Vagina (tissue), 2 donors: ENCODE measurements around the gene ZFHX3. TPM values are rescaled to one million over a fixed set of nuclear protein-coding genes. Genes with fewer than 3 reads are reported as not detected.

Source experiments
- DNase-seq, 2 donors: peaks; one replicate each; pipeline ENCODE4 v3.0.0-alpha.2; 2017; ENCODE audit errors: extremely low spot score in 2 of 2
- H3K27ac ChIP-seq: fragments of 200-600 bp; sonication (generic); one replicate; pipeline ENCODE4 v1.5.1; 2019
- H3K27me3 ChIP-seq: fragments of 200-600 bp; sonication (generic); one replicate; pipeline ENCODE4 v1.5.1; 2019
- H3K36me3 ChIP-seq, 2 donors: fragments of 200-600 bp; sonication (generic); one replicate each; pipeline ENCODE4 v1.5.1; 2017 to 2019
- H3K4me1 ChIP-seq: fragments of 200-600 bp; sonication (generic); one replicate; pipeline ENCODE4 v1.5.1; 2019
- H3K4me3 ChIP-seq, 2 donors: fragments of 200-600 bp; sonication (generic); 1 replicate in 1 of 2; 2 replicates in 1 of 2; pipeline ENCODE4 v1.5.1; 2016 to 2019
- H3K9me3 ChIP-seq: fragments of 200-600 bp; sonication (generic); one replicate; pipeline ENCODE4 v1.5.1; 2019
- POLR2A ChIP-seq, 2 donors: fragments of 450-650 bp; IDR thresholded peaks; one replicate each; pipeline ENCODE4 v1.6.1; 2017; ENCODE audit warnings: antibody characterized with exemption in 2 of 2, mild to moderate bottlenecking in 2 of 2, moderate library complexity in 2 of 2
- POLR2AphosphoS5 ChIP-seq, 2 donors: sonication (generic); formaldehyde crosslinking; IDR thresholded peaks; one replicate each; pipeline ENCODE4 v1.9.0; 2017; ENCODE audit warnings: antibody characterized with exemption in 2 of 2, mild to moderate bottlenecking in 2 of 2, low read depth in 1 of 2; ENCODE audit not compliant: insufficient read depth in 1 of 2
- intact Hi-C: fragments of 100-400 bp; cut with DNase I; formaldehyde crosslinking; loops from one replicate; pipeline ENCODE4 v1.15.1; 2023
- total RNA-seq: library from RNA; depleted of rRNA; stranded (reverse); fragments of >200 nt; gene quantifications from one replicate; pipeline ENCODE4 v1.2.3, GENCODE V29; 2016
- TF ChIP-seq, protein P1 (sequence below), 3 experiments: fragments of 450-650 bp in 2 of 3; fragments of 200-600 bp in 1 of 3; sonication (generic) in 1 of 3; IDR thresholded peaks; one replicate each; pipeline ENCODE4 v1.5.1; 2017 to 2019; ENCODE audit warnings: antibody characterized with exemption in 3 of 3, mild to moderate bottlenecking in 2 of 3, moderate library complexity in 2 of 3

The ZFHX3 gene
- total RNA-seq, 1 donor from 2014 or later: 28.0 TPM

- DNase-seq: no peak
- TF ChIP-seq, protein P1, sequence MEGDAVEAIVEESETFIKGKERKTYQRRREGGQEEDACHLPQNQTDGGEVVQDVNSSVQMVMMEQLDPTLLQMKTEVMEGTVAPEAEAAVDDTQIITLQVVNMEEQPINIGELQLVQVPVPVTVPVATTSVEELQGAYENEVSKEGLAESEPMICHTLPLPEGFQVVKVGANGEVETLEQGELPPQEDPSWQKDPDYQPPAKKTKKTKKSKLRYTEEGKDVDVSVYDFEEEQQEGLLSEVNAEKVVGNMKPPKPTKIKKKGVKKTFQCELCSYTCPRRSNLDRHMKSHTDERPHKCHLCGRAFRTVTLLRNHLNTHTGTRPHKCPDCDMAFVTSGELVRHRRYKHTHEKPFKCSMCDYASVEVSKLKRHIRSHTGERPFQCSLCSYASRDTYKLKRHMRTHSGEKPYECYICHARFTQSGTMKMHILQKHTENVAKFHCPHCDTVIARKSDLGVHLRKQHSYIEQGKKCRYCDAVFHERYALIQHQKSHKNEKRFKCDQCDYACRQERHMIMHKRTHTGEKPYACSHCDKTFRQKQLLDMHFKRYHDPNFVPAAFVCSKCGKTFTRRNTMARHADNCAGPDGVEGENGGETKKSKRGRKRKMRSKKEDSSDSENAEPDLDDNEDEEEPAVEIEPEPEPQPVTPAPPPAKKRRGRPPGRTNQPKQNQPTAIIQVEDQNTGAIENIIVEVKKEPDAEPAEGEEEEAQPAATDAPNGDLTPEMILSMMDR (IDR thresholded peaks at IDR 0.05): no peak
- TF ChIP-seq POLR2AphosphoS5 (IDR thresholded peaks at IDR 0.05; ENCODE audit: insufficient read depth in 1 of 2, low read depth in 1 of 2) (peak in 1 of 2 donors; percentile 4), POLR2A (IDR thresholded peaks at IDR 0.05) (no peak)
- intact Hi-C loops: no loop called here
These were observed 17.1 kb upstream of the ZFHX3 start for GRCh38 chr16:73064994-73065545.

GRCh38 chr16:73064212-73064993 lies 16.5 kb upstream of the ZFHX3 start:
- Histone ChIP-seq H3K4me3 (no peak overlapping the region), H3K4me1 (peaks cover 34% of the 10 kb centered on the region), H3K9me3 (no peaks in the 10 kb centered on the region), H3K27ac (no peak overlapping the region), H3K36me3 (no peaks in the 10 kb centered on the region), H3K27me3 (no peaks in the 10 kb centered on the region)
- intact Hi-C loops: no loop called here
- peak in 1 of 2 donors; percentile 14 for TF ChIP-seq POLR2AphosphoS5 (IDR thresholded peaks at IDR 0.05; ENCODE audit: insufficient read depth in 1 of 2, low read depth in 1 of 2)
- TF ChIP-seq, protein P1 (IDR thresholded peaks at IDR 0.05): no peak
- no peak for TF ChIP-seq POLR2A (IDR thresholded peaks at IDR 0.05)
- no peak for DNase-seq

More at GRCh38 chr16:73064994-73065545, 17.1 kb upstream of the ZFHX3 start:
- peaks cover 35% of the 10 kb centered on the region for H3K4me1 ChIP-seq
- H3K27ac ChIP-seq: no peak overlapping the region
- H3K9me3 ChIP-seq: no peaks in the 10 kb centered on the region
- H3K36me3 ChIP-seq: no peaks in the 10 kb centered on the region
- no peaks in the 10 kb centered on the region for H3K27me3 ChIP-seq
- H3K4me3 ChIP-seq: no peak overlapping the region

- Histone ChIP-seq H3K4me1 (peaks cover 29% of the 10 kb centered on the region), H3K27me3 (no peaks in the 10 kb centered on the region), H3K27ac (no peak overlapping the region), H3K4me3 (no peak overlapping the region), H3K36me3 (no peaks in the 10 kb centered on the region), H3K9me3 (no peaks in the 10 kb centered on the region)
- no peak for DNase-seq
- TF ChIP-seq POLR2A (IDR thresholded peaks at IDR 0.05) (no peak), POLR2AphosphoS5 (IDR thresholded peaks at IDR 0.05; ENCODE audit: insufficient read depth in 1 of 2, low read depth in 1 of 2) (no peak)
- TF ChIP-seq, protein P1 (IDR thresholded peaks at IDR 0.05): no peak
- intact Hi-C loops: no loop called here
These were observed 15.9 kb upstream of the ZFHX3 start for GRCh38 chr16:73063854-73064211.

DNA sequence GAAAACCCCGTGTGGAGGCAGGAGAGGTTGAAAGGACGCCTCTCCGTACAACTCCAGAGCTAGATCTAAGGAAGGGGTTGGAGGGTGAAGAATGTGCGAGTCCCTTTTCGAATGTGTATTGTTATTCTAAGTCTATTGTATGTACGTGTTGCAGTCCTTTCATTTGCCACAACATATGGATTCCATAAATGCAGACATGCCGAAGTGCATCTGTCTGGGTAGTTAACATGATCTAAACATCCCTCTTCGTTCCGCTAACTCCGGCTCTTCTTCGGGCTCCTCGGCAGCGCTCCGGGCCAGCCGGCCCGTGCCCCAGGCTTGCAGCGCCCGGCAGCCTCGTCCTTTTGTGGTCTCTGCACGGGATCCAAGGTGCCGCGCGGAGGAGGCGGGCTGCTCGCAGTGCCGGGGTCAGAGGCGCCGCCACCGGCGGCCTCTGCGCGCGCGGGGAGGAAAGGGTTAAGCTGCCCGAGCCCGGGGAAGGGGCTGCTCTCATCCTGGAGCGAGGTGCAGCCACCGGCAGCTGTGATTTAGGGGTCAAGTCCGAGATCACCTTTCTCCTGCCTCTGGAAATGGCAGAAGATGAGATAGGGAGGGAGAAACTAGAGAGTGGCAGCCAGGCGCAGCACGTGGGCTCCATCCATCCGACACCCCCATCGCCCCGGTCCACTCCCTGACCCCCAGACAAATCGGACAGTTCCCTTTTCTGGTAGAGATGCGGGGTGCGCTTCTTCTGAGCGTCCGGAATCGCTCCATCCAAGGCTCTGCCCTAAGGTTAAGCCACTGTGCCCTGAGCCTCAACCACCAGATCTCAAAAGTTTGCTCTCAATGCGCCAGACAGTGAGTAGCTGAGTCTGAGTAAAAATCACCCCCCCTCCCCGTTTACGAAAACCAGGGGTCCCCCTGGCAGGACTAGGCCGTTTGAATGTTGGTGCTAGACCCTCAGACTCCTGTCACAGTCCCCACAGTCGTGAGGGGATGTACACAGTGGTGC lies 15.1 kb upstream of the ZFHX3 start:
- H3K36me3 ChIP-seq: no peaks in the 10 kb centered on the region
- no peaks in the 10 kb centered on the region for H3K9me3 ChIP-seq
- H3K4me3 ChIP-seq: no peak overlapping the region
- intact Hi-C loops: no loop called here
- DNase-seq: no peak
- peaks cover 21% of the 10 kb centered on the region for H3K4me1 ChIP-seq
- TF ChIP-seq, protein P1 (IDR thresholded peaks at IDR 0.05): no peak
- TF ChIP-seq POLR2A (IDR thresholded peaks at IDR 0.05) (no peak), POLR2AphosphoS5 (IDR thresholded peaks at IDR 0.05; ENCODE audit: insufficient read depth in 1 of 2, low read depth in 1 of 2) (no peak)
- no peak overlapping the region for H3K27ac ChIP-seq
- H3K27me3 ChIP-seq: no peaks in the 10 kb centered on the region
